GM12878 (cell line): Measurements from ENCODE around the gene B4GALT7. TPM values are rescaled to one million over a fixed set of nuclear protein-coding genes. Genes with fewer than 3 reads are reported as not detected.

Source experiments
- ATF7 ChIP-seq: fragments of 450-650 bp; IDR thresholded peaks from 2 replicates; pipeline ENCODE4 v1.6.1; 2016; ENCODE audit warnings: low read depth, mild to moderate bottlenecking
- CHD1 ChIP-seq: IDR thresholded peaks from 2 replicates; pipeline ENCODE4 v1.6.1; 2012; ENCODE audit warnings: low read depth, low read length, improper control_type of control experiment
- CHD4 ChIP-seq: fragments of 200-600 bp; sonication (generic); IDR thresholded peaks from 2 replicates; pipeline ENCODE4 v1.6.1; 2016; ENCODE audit warnings: mild to moderate bottlenecking
- CREB1 ChIP-seq: IDR thresholded peaks from 2 replicates; pipeline ENCODE4 v1.6.1; 2012; ENCODE audit warnings: low read depth, mild to moderate bottlenecking, inconsistent platforms
- EGR1 ChIP-seq, 2 experiments: IDR thresholded peaks; 1 replicate in 1 of 2; 2 replicates in 1 of 2; pipeline ENCODE4 v1.6.1; 2011 to 2012; ENCODE audit warnings: low read depth in 2 of 2, low read length in 2 of 2, borderline replicate concordance in 1 of 2, mild to moderate bottlenecking in 1 of 2, moderate library complexity in 1 of 2
- ETV6 ChIP-seq, 2 experiments: fragments of 450-650 bp in 1 of 2; IDR thresholded peaks in 1 of 2; conservative IDR thresholded peaks in 1 of 2; 2 replicates each; pipeline ENCODE4 v1.6.1; 2014; ENCODE audit warnings: antibody characterized with exemption in 1 of 2, borderline replicate concordance in 1 of 2, low read depth in 1 of 2, mild to moderate bottlenecking in 1 of 2, moderate library complexity in 1 of 2
- FOS ChIP-seq: IDR thresholded peaks from 3 replicates; pipeline ENCODE4 v1.6.1; 2011; ENCODE audit warnings: borderline replicate concordance; ENCODE audit not compliant: insufficient read length; ENCODE audit errors: extremely low read depth
- HSF1 ChIP-seq: fragments of 150-350 bp; IDR thresholded peaks from 2 replicates; pipeline ENCODE4 v1.6.1; 2014; ENCODE audit warnings: mild to moderate bottlenecking, low read depth, low read length
- MAX ChIP-seq: IDR thresholded peaks from 2 replicates; pipeline ENCODE4 v1.6.1; 2012; ENCODE audit warnings: low read depth, low read length, improper control_type of control experiment
- NFXL1 ChIP-seq: fragments of 450-650 bp; IDR thresholded peaks from 2 replicates; pipeline ENCODE4 v1.6.1; 2017; ENCODE audit warnings: antibody characterized with exemption, mild to moderate bottlenecking, borderline replicate concordance
- NR2F1 ChIP-seq: fragments of 450-650 bp; conservative IDR thresholded peaks from 2 replicates; pipeline ENCODE4 v1.6.1; 2017; ENCODE audit warnings: mild to moderate bottlenecking
- PKNOX1 ChIP-seq: fragments of 450-650 bp; IDR thresholded peaks from 2 replicates; pipeline ENCODE4 v1.6.1; 2016; ENCODE audit warnings: mild to moderate bottlenecking
- RELB ChIP-seq: fragments of 450-650 bp; IDR thresholded peaks from 2 replicates; pipeline ENCODE4 v1.6.1; 2017; ENCODE audit warnings: low read depth, mild to moderate bottlenecking, moderate library complexity
- RFX5 ChIP-seq: IDR thresholded peaks from 2 replicates; pipeline ENCODE4 v1.6.1; 2011; ENCODE audit warnings: low read depth, low read length, improper control_type of control experiment
- SIN3A ChIP-seq: IDR thresholded peaks from 2 replicates; pipeline ENCODE4 v1.6.1; 2012; ENCODE audit warnings: low read depth, low read length, improper control_type of control experiment
- SP1 ChIP-seq: IDR thresholded peaks from one replicate; pipeline ENCODE4 v1.6.1; 2011; ENCODE audit warnings: low read depth, low read length
- SREBF1 ChIP-seq: IDR thresholded peaks from 2 replicates; pipeline ENCODE4 v1.6.1; 2012; ENCODE audit warnings: mild to moderate bottlenecking, low read length
- TCF3 ChIP-seq: IDR thresholded peaks from 2 replicates; pipeline ENCODE4 v1.6.1; 2012; ENCODE audit warnings: low read depth, mild to moderate bottlenecking, low read length, borderline replicate concordance; ENCODE audit not compliant: insufficient read depth
- USF1 ChIP-seq: IDR thresholded peaks from 2 replicates; pipeline ENCODE4 v1.6.1; 2011; ENCODE audit warnings: borderline replicate concordance, low read depth, mild to moderate bottlenecking, moderate library complexity, mixed read lengths, low read length; ENCODE audit not compliant: insufficient read depth; ENCODE audit errors: extremely low read length
- ZBTB11 ChIP-seq: fragments of 450-650 bp; formaldehyde crosslinking; IDR thresholded peaks from 2 replicates; pipeline ENCODE4 v1.5.0; 2022; ENCODE audit warnings: mild to moderate bottlenecking, missing genetic modification characterization
- polyA plus RNA-seq, 11 experiments: library from polyadenylated mRNA; depleted of rRNA in 4 of 11; unstranded in 6 of 11; stranded (reverse) in 5 of 11; fragments of >200 nt; fragmentation: Nextera tagmentation in 4 of 11; fragmentation: Illumina TruSeq in 1 of 11; extraction: Ambion mirVana in 4 of 11; extraction: Trizol in 1 of 11; gene quantifications; 1 replicate in 1 of 11; 2 replicates in 10 of 11; pipeline versions ENCODE4 v1.2.1 to v1.2.3, GENCODE V29; 2011 to 2016; ENCODE audit warnings: inconsistent platforms in 2 of 11, missing spikeins in 2 of 11, low read depth in 1 of 11
- total RNA-seq, 4 experiments: library from RNA; depleted of rRNA in 3 of 4; stranded (reverse); fragments of >200 nt in 3 of 4; fragmentation: Illumina TruSeq in 1 of 4; extraction: Trizol in 1 of 4; gene quantifications; 2 replicates each; pipeline versions ENCODE4 v1.2.1 to v1.2.3, GENCODE V29; 2013 to 2021

B4GALT7 gene
- total and polyA plus RNA-seq, 10 of the 15 experiments (the other 5 are each of a cell fraction or from before 2014, with no cell fraction given), result 0.34 to 27.3 (median 16.4) TPM

GRCh38 chr5:177592010-177592834, 7.7 kb upstream of the B4GALT7 start, which contains the start of gene TMED9 (continued):
- TF ChIP-seq EGR1 (IDR thresholded peaks at IDR 0.05; ENCODE audit: borderline replicate concordance in 1 of 2, low read depth in 2 of 2, low read length in 2 of 2), result peak; percentile 44 to 81
- TF ChIP-seq NFXL1, result no peak
- TF ChIP-seq USF1, result no peak
- no peak for TF ChIP-seq ATF7
- TF ChIP-seq TCF3, result peak; percentile 74; the same call in 1 of the 2 replicates
- peak; percentile 85; the same call in 1 of the 2 replicates for TF ChIP-seq SIN3A
- TF ChIP-seq FOS, result no peak
- TF ChIP-seq CREB1, result peak; percentile 82
- TF ChIP-seq NR2F1, result 0 out of 2 replicates have a peak, but pooled peaks have one; percentile 16
- TF ChIP-seq ETV6 (conservative IDR thresholded peaks at IDR 0.05 in 1 of 2, IDR thresholded peaks at IDR 0.05 in 1 of 2; ENCODE audit: borderline replicate concordance in 1 of 2, low read depth in 1 of 2), result no peak
- TF ChIP-seq RELB, result no peak
- TF ChIP-seq HSF1, result no peak
- TF ChIP-seq MAX, result peak; percentile 36
- TF ChIP-seq CHD1, result no peak
- TF ChIP-seq RFX5, result no peak
- TF ChIP-seq SP1, result no peak
- TF ChIP-seq PKNOX1, result no peak
- TF ChIP-seq SREBF1, result no peak
- no peak for TF ChIP-seq CHD4
- 0 out of 2 replicates have a peak, but pooled peaks have one; percentile 47 for TF ChIP-seq ZBTB11 (CRISPR knock-in tag)
